Vagina (tissue), 2 donors: ENCODE data around the gene TMPRSS11E. TPM values are rescaled to one million over a fixed set of nuclear protein-coding genes. Genes with fewer than 3 reads are reported as not detected.

Experiments
- DNase-seq, 2 donors: peaks; one replicate each; pipeline ENCODE4 v3.0.0-alpha.2; 2017; ENCODE audit errors: extremely low spot score in 2 of 2
- H3K27ac ChIP-seq: fragments of 200-600 bp; sonication (generic); one replicate; pipeline ENCODE4 v1.5.1; 2019
- H3K27me3 ChIP-seq: fragments of 200-600 bp; sonication (generic); one replicate; pipeline ENCODE4 v1.5.1; 2019
- H3K36me3 ChIP-seq, 2 donors: fragments of 200-600 bp; sonication (generic); one replicate each; pipeline ENCODE4 v1.5.1; 2017 to 2019
- H3K4me1 ChIP-seq: fragments of 200-600 bp; sonication (generic); one replicate; pipeline ENCODE4 v1.5.1; 2019
- H3K4me3 ChIP-seq, 2 donors: fragments of 200-600 bp; sonication (generic); 1 replicate in 1 of 2; 2 replicates in 1 of 2; pipeline ENCODE4 v1.5.1; 2016 to 2019
- H3K9me3 ChIP-seq: fragments of 200-600 bp; sonication (generic); one replicate; pipeline ENCODE4 v1.5.1; 2019
- CTCF ChIP-seq, 3 experiments: fragments of 450-650 bp in 2 of 3; fragments of 200-600 bp in 1 of 3; sonication (generic) in 1 of 3; IDR thresholded peaks; one replicate each; pipeline ENCODE4 v1.5.1; 2017 to 2019; ENCODE audit warnings: antibody characterized with exemption in 3 of 3, mild to moderate bottlenecking in 2 of 3, moderate library complexity in 2 of 3
- POLR2A ChIP-seq, 2 donors: fragments of 450-650 bp; IDR thresholded peaks; one replicate each; pipeline ENCODE4 v1.6.1; 2017; ENCODE audit warnings: antibody characterized with exemption in 2 of 2, mild to moderate bottlenecking in 2 of 2, moderate library complexity in 2 of 2
- POLR2AphosphoS5 ChIP-seq, 2 donors: sonication (generic); formaldehyde crosslinking; IDR thresholded peaks; one replicate each; pipeline ENCODE4 v1.9.0; 2017; ENCODE audit warnings: antibody characterized with exemption in 2 of 2, mild to moderate bottlenecking in 2 of 2, low read depth in 1 of 2; ENCODE audit not compliant: insufficient read depth in 1 of 2
- intact Hi-C: fragments of 100-400 bp; cut with DNase I; formaldehyde crosslinking; loops from one replicate; pipeline ENCODE4 v1.15.1; 2023
- total RNA-seq: library from RNA; depleted of rRNA; stranded (reverse); fragments of >200 nt; gene quantifications from one replicate; pipeline ENCODE4 v1.2.3, GENCODE V29; 2016

Gene TMPRSS11E
- total RNA-seq, 1 donor from 2014 or later: 74.2 TPM

GRCh38 chr4:68434277-68434676, 13.0 kb upstream of the TMPRSS11E start:
- H3K27me3 ChIP-seq: no peaks in the 10 kb centered on the region
- H3K4me3 ChIP-seq: no peak overlapping the region
- no peak overlapping the region for H3K27ac ChIP-seq
- H3K9me3 ChIP-seq: no peaks in the 10 kb centered on the region
- intact Hi-C loops: no loop called here
- no peak for TF ChIP-seq POLR2AphosphoS5 (IDR thresholded peaks at IDR 0.05; ENCODE audit: insufficient read depth in 1 of 2, low read depth in 1 of 2)
- no peak for TF ChIP-seq CTCF (IDR thresholded peaks at IDR 0.05)
- TF ChIP-seq POLR2A (IDR thresholded peaks at IDR 0.05): no peak
- no peaks in the 10 kb centered on the region for H3K4me1 ChIP-seq
- DNase-seq: no peak
- no peaks in the 10 kb centered on the region for H3K36me3 ChIP-seq

GRCh38 chr4:68434836-68435235, 12.4 kb upstream of the TMPRSS11E start:
- no peak for DNase-seq
- Histone ChIP-seq H3K4me1 (no peaks in the 10 kb centered on the region), H3K9me3 (no peaks in the 10 kb centered on the region), H3K36me3 (no peaks in the 10 kb centered on the region), H3K4me3 (no peak overlapping the region), H3K27me3 (no peaks in the 10 kb centered on the region), H3K27ac (no peak overlapping the region)
- TF ChIP-seq POLR2A (IDR thresholded peaks at IDR 0.05): no peak
- no peak for TF ChIP-seq CTCF (IDR thresholded peaks at IDR 0.05)
- intact Hi-C loops: no loop called here

GRCh38 chr4:68445111-68445510, 2.2 kb upstream of the TMPRSS11E start:
- no peak for DNase-seq
- H3K27me3 ChIP-seq: no peaks in the 10 kb centered on the region
- no peak for TF ChIP-seq POLR2AphosphoS5 (IDR thresholded peaks at IDR 0.05; ENCODE audit: insufficient read depth in 1 of 2, low read depth in 1 of 2)
- TF ChIP-seq CTCF (IDR thresholded peaks at IDR 0.05): no peak
- TF ChIP-seq POLR2A (IDR thresholded peaks at IDR 0.05): no peak
- no peak overlapping the region for H3K27ac ChIP-seq
- H3K4me1 ChIP-seq: no peaks in the 10 kb centered on the region
- H3K9me3 ChIP-seq: no peaks in the 10 kb centered on the region
- intact Hi-C loops: no loop called here
- no peaks in the 10 kb centered on the region for H3K36me3 ChIP-seq
- no peak overlapping the region for H3K4me3 ChIP-seq

GRCh38 chr4:68451246-68452211, 4.3 kb downstream of the TMPRSS11E start:
- TF ChIP-seq CTCF (IDR thresholded peaks at IDR 0.05): no peak
- TF ChIP-seq POLR2AphosphoS5 (IDR thresholded peaks at IDR 0.05; ENCODE audit: insufficient read depth in 1 of 2, low read depth in 1 of 2): no peak
- no peak for TF ChIP-seq POLR2A (IDR thresholded peaks at IDR 0.05)
- intact Hi-C loops: no loop called here
- DNase-seq: no peak

GRCh38 chr4:68460085-68460484, 12.8 kb downstream of the TMPRSS11E start:
- Histone ChIP-seq H3K36me3 (no peaks in the 10 kb centered on the region), H3K27me3 (no peaks in the 10 kb centered on the region), H3K27ac (no peak overlapping the region), H3K9me3 (no peaks in the 10 kb centered on the region), H3K4me3 (no peak overlapping the region), H3K4me1 (no peaks in the 10 kb centered on the region)
- TF ChIP-seq CTCF (IDR thresholded peaks at IDR 0.05): no peak
- TF ChIP-seq POLR2A (IDR thresholded peaks at IDR 0.05): no peak
- TF ChIP-seq POLR2AphosphoS5 (IDR thresholded peaks at IDR 0.05; ENCODE audit: insufficient read depth in 1 of 2, low read depth in 1 of 2): no peak
- DNase-seq: no peak
- intact Hi-C loops: no loop called here

More at GRCh38 chr4:68451246-68452211, 4.3 kb downstream of the TMPRSS11E start:
- no peaks in the 10 kb centered on the region for H3K9me3 ChIP-seq
- H3K27ac ChIP-seq: no peak overlapping the region
- H3K4me3 ChIP-seq: no peak overlapping the region
- H3K4me1 ChIP-seq: no peaks in the 10 kb centered on the region
- H3K36me3 ChIP-seq: no peaks in the 10 kb centered on the region
- H3K27me3 ChIP-seq: no peaks in the 10 kb centered on the region
